GM23338 (cell line): ENCODE data around the gene AP2A1.
A peak's percentile ranks its signal among the peaks of the same experiment; 100 is the strongest.

ENCODE experiments used
- EZH2 ChIP-seq: fragments of 200-600 bp; sonication (generic); IDR thresholded peaks from one replicate; pipeline ENCODE4 v1.8.0; 2017; ENCODE audit warnings: antibody characterized with exemption, mild to moderate bottlenecking, low read depth; ENCODE audit not compliant: unreplicated experiment
- EZH2phosphoT487 ChIP-seq: fragments of 200-600 bp; sonication (generic); IDR thresholded peaks from one replicate; pipeline ENCODE4 v1.8.1; 2018; ENCODE audit warnings: antibody characterized with exemption; ENCODE audit not compliant: unreplicated experiment
- JUNB ChIP-seq: IDR thresholded peaks from one replicate; pipeline ENCODE4 v1.6.1; 2016; ENCODE audit warnings: antibody characterized with exemption; ENCODE audit not compliant: unreplicated experiment
- POLR2AphosphoS5 ChIP-seq: IDR thresholded peaks from 2 replicates; pipeline ENCODE4 v1.6.1; 2016; ENCODE audit warnings: antibody characterized with exemption, low read depth
- TF ChIP-seq, protein P1 (sequence below), 2 experiments: fragments of 200-600 bp in 1 of 2; sonication (generic) in 1 of 2; conservative IDR thresholded peaks; 2 replicates each; pipeline versions ENCODE4 v1.5.1 to v1.6.1; 2016 to 2017; ENCODE audit warnings: antibody characterized with exemption in 2 of 2, low read depth in 2 of 2, mild to moderate bottlenecking in 2 of 2, moderate library complexity in 1 of 2
- TF ChIP-seq, protein P2 (sequence below): IDR thresholded peaks from one replicate; pipeline ENCODE4 v1.6.1; 2018; ENCODE audit warnings: antibody characterized with exemption; ENCODE audit not compliant: unreplicated experiment

DNA sequence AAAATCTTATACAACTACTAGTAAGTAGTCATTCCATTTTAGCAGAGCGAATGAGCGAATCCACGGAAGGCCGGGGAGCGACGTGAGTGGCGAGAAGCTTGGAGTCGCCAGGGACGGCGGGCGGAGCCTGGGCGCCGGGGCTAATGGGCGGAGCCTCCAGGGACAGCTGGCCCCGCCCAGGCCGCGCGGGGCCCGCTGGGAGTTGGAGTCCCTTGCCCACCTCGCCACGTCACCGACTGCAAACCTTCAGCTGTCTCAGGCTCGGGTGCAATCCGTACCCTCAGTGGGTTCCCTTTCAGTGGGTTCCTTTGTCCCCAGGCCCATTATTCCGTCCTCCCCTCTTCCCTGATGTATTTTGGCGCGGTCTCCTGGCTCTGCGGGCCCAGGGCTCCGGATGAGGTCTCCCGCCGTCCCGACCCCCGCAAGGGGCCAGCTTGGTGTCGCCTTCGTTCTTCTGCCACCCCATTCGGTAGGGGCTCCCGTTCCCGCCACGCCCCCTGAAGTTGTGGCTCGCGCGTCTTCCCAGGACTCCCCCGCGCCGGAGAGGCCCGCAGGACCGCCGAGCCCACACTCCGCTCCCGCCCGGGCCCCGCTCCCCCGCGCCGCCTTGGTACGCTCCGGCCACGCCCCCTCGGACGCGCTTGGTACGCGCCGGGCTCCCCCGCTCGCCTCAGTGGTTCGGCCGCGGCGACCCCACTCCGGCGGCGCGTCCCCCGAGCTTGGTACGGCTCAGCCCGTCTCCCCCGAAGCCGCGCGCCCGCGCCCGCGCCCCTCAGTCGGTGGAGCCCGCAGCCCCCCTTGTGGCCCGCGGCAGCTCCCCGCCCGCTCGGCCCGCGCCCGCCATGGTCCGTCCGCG lies 83.9 kb downstream of the AP2A1 start, which contains the start of gene PTOV1:
- no peak for TF ChIP-seq EZH2phosphoT487
- TF ChIP-seq, protein P1, sequence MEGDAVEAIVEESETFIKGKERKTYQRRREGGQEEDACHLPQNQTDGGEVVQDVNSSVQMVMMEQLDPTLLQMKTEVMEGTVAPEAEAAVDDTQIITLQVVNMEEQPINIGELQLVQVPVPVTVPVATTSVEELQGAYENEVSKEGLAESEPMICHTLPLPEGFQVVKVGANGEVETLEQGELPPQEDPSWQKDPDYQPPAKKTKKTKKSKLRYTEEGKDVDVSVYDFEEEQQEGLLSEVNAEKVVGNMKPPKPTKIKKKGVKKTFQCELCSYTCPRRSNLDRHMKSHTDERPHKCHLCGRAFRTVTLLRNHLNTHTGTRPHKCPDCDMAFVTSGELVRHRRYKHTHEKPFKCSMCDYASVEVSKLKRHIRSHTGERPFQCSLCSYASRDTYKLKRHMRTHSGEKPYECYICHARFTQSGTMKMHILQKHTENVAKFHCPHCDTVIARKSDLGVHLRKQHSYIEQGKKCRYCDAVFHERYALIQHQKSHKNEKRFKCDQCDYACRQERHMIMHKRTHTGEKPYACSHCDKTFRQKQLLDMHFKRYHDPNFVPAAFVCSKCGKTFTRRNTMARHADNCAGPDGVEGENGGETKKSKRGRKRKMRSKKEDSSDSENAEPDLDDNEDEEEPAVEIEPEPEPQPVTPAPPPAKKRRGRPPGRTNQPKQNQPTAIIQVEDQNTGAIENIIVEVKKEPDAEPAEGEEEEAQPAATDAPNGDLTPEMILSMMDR (conservative IDR thresholded peaks at IDR 0.05; ENCODE audit: low read depth in 2 of 2): no peak
- no peak for TF ChIP-seq EZH2
- peak; percentile 44 for TF ChIP-seq POLR2AphosphoS5
- TF ChIP-seq, protein P2, sequence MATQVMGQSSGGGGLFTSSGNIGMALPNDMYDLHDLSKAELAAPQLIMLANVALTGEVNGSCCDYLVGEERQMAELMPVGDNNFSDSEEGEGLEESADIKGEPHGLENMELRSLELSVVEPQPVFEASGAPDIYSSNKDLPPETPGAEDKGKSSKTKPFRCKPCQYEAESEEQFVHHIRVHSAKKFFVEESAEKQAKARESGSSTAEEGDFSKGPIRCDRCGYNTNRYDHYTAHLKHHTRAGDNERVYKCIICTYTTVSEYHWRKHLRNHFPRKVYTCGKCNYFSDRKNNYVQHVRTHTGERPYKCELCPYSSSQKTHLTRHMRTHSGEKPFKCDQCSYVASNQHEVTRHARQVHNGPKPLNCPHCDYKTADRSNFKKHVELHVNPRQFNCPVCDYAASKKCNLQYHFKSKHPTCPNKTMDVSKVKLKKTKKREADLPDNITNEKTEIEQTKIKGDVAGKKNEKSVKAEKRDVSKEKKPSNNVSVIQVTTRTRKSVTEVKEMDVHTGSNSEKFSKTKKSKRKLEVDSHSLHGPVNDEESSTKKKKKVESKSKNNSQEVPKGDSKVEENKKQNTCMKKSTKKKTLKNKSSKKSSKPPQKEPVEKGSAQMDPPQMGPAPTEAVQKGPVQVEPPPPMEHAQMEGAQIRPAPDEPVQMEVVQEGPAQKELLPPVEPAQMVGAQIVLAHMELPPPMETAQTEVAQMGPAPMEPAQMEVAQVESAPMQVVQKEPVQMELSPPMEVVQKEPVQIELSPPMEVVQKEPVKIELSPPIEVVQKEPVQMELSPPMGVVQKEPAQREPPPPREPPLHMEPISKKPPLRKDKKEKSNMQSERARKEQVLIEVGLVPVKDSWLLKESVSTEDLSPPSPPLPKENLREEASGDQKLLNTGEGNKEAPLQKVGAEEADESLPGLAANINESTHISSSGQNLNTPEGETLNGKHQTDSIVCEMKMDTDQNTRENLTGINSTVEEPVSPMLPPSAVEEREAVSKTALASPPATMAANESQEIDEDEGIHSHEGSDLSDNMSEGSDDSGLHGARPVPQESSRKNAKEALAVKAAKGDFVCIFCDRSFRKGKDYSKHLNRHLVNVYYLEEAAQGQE: no peak
- TF ChIP-seq JUNB: no peak
